Ovary (tissue), 9 donors: Measurements from ENCODE around the gene MTUS2. TPM values are rescaled to one million over a fixed set of nuclear protein-coding genes. Genes with fewer than 3 reads are reported as not detected.

ENCODE experiments used
- DNase-seq, 5 donors: peaks; one replicate each; pipeline ENCODE4 v3.0.0-alpha.2; 2019 to 2020
- H3K27ac ChIP-seq, 2 donors: fragments of 200-600 bp; one replicate each; pipeline versions ENCODE4 v1.5.1 to v1.8.0; 2019 to 2022
- H3K27me3 ChIP-seq: fragments of 200-600 bp; one replicate; pipeline ENCODE4 v1.8.0; 2022
- H3K36me3 ChIP-seq: fragments of 200-600 bp; sonication (generic); one replicate; pipeline ENCODE4 v1.5.1; 2019
- H3K4me1 ChIP-seq: one replicate; pipeline ENCODE4 v1.8.1; 2013; ENCODE audit warnings: mild to moderate bottlenecking, moderate library complexity; ENCODE audit not compliant: insufficient read depth
- H3K4me3 ChIP-seq: fragments of 200-600 bp; sonication (generic); one replicate; pipeline ENCODE4 v1.5.1; 2017
- H3K9me3 ChIP-seq, 2 donors: fragments of 200-600 bp in 1 of 2; sonication (generic) in 1 of 2; one replicate each; pipeline versions ENCODE4 v1.5.1 to v1.8.1; 2013 to 2019; ENCODE audit warnings: mild to moderate bottlenecking in 1 of 2, moderate library complexity in 1 of 2
- CTCF ChIP-seq, 3 donors: fragments of 450-650 bp in 2 of 3; fragments of 200-600 bp in 1 of 3; IDR thresholded peaks; one replicate each; pipeline versions ENCODE4 v1.5.1 to v1.8.0; 2016 to 2022; ENCODE audit warnings: antibody characterized with exemption in 3 of 3, mild to moderate bottlenecking in 1 of 3
- EP300 ChIP-seq: sonication (generic); formaldehyde crosslinking; IDR thresholded peaks from one replicate; pipeline ENCODE4 v1.6.1; 2017; ENCODE audit warnings: antibody characterized with exemption
- POLR2A ChIP-seq: fragments of 450-650 bp; IDR thresholded peaks from one replicate; pipeline ENCODE4 v1.6.1; 2017; ENCODE audit warnings: antibody characterized with exemption, mild to moderate bottlenecking, moderate library complexity
- WGBS, 3 donors: extraction: QIAGEN DNeasy Blood & Tissue Kit in 1 of 3; methylation state at CpG; one replicate each; pipeline versions ENCODE4 v1.1.5 to v1.1.7; 2013 to 2017; 5-methylcytosine and 5-hydroxymethylcytosine counted together
- intact Hi-C, 4 donors: fragments of 100-400 bp; cut with DNase I; formaldehyde crosslinking; loops; one replicate each; pipeline versions ENCODE4 v1.11.0 to v1.15.1; 2022 to 2023
- polyA plus RNA-seq, 2 donors: library from polyadenylated mRNA; stranded (reverse); fragments of 200-250 nt in 1 of 2; fragments of 350-450 nt in 1 of 2; fragmentation: Illumina TruSeq in 1 of 2; extraction: RNeasy Lipid Tissue Mini Kit (QIAGEN cat#74804) in 1 of 2; gene quantifications; one replicate each; pipeline ENCODE4 v1.2.3, GENCODE V29; 2013 to 2014
- total RNA-seq, 7 donors: library from RNA; depleted of rRNA in 2 of 7; stranded (reverse); fragments of >200 nt in 2 of 7; fragmentation: NEBNext Ultra II Directional in 3 of 7; extraction: Animal tissue kit (Norgen Biotek cat#: 25700) in 3 of 7; gene quantifications; one replicate each; pipeline versions ENCODE4 v1.1.0 to v1.2.4, GENCODE V29; 2016 to 2023
- donor health status: DM: no; HTN: no; CAD: no; lungs with moderate emphysema.
- donor health status: DM: no; HTN: no; CAD: no.
- donor health status: Bipolar disorder and iron deficiency.
- donor health status: DM: yes; HTN: yes; CAD: no.
- donor health status: DM: no; HTN: no; CAD: no.
- donor health status: DM: yes; HTN: yes; CAD: no.

Gene MTUS2
- total and polyA plus RNA-seq, 9 donors = 1.5 to 8.7 (median 5.4) TPM

DNA sequence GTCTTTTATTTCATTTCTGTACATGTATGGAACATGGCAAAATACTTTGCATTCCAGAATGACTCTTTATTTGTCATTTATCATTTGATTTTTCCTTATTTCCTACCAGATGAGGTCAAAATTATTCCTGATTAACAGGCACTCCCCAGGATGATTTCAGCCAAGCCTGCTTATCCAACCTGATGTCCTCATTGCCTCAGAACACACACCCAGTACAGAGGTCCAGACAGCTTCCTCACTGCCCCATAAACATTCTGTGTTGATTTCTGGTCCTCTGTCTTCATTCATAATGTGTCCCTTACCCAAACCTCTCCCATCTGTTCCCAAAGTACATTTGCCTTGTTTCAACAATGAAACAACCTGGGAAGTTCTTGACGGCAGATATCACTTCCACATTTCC, 367.4 kb downstream of the MTUS2 start:
- TF ChIP-seq POLR2A (no peak), CTCF (IDR thresholded peaks at IDR 0.05) (no peak), EP300 (no peak)
- no peak overlapping the region for H3K27ac ChIP-seq
- no peaks in the 10 kb centered on the region for H3K36me3 ChIP-seq
- WGBS, 3 donors = 80 to 94% (median 84%) methylated on average over 1 of the region's 1 CpG
- DNase-seq = no peak
- H3K4me1 ChIP-seq = no peaks in the 10 kb centered on the region
- intact Hi-C loops = no loop called here
- H3K4me3 ChIP-seq = no peak overlapping the region
- H3K27me3 ChIP-seq = no peaks in the 10 kb centered on the region
- no peaks in the 10 kb centered on the region for H3K9me3 ChIP-seq

GRCh38 chr13:29190298-29190697, 370.2 kb downstream of the MTUS2 start:
- no peak overlapping the region for H3K27ac ChIP-seq
- TF ChIP-seq CTCF (IDR thresholded peaks at IDR 0.05) (no peak), EP300 (no peak), POLR2A (no peak)
- no peaks in the 10 kb centered on the region for H3K36me3 ChIP-seq
- H3K4me1 ChIP-seq = no peaks in the 10 kb centered on the region
- WGBS, 3 donors = 77 to 94% (median 87%) methylated on average over 3 of the region's 3 CpGs
- DNase-seq = no peak
- H3K4me3 ChIP-seq = no peak overlapping the region
- H3K9me3 ChIP-seq = no peaks in the 10 kb centered on the region
- intact Hi-C loops = no loop called here
- no peaks in the 10 kb centered on the region for H3K27me3 ChIP-seq

DNA sequence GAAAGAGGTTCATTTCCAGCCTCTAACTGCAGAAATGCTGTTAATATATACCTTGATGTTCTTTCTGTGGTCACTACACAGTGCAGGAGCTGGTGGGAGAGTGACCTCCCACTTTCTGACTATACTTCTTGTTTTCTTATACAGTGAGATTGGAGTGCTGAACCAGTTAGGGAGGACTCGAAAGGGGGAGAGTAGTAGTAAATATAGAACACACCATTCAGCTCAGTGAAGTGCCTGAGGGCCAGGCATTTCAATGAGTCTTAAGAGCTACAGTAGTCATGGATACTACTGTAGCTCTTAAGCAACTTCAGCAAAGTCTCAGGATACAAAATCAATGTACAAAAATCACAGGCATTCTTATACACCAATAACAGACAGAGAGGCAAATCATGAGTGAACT, 372.9 kb downstream of the MTUS2 start:
- no peak for DNase-seq
- no peaks in the 10 kb centered on the region for H3K27me3 ChIP-seq
- no peaks in the 10 kb centered on the region for H3K9me3 ChIP-seq
- H3K4me3 ChIP-seq = no peak overlapping the region
- intact Hi-C loops = no loop called here
- no peak overlapping the region for H3K27ac ChIP-seq
- no peaks in the 10 kb centered on the region for H3K36me3 ChIP-seq
- 57 to 74% (median 59%) methylated on average over 1 of the region's 1 CpG for WGBS, 3 donors
- H3K4me1 ChIP-seq = no peaks in the 10 kb centered on the region
- TF ChIP-seq POLR2A (no peak), EP300 (no peak), CTCF (IDR thresholded peaks at IDR 0.05) (no peak)

GRCh38 chr13:29195456-29195855, 375.3 kb downstream of the MTUS2 start:
- Histone ChIP-seq H3K27me3 (no peaks in the 10 kb centered on the region), H3K9me3 (no peaks in the 10 kb centered on the region), H3K4me1 (no peaks in the 10 kb centered on the region), H3K4me3 (no peak overlapping the region), H3K36me3 (no peaks in the 10 kb centered on the region), H3K27ac (no peak overlapping the region)
- intact Hi-C loops = no loop called here
- TF ChIP-seq POLR2A (no peak), CTCF (IDR thresholded peaks at IDR 0.05) (no peak), EP300 (no peak)
- DNase-seq = no peak
- WGBS, 3 donors = 43 to 53% (median 48%) methylated on average over 3 of the region's 3 CpGs
